ENCODE measurements around the gene C12orf42. TPM values are rescaled to one million over a fixed set of nuclear protein-coding genes. Genes with fewer than 3 reads are reported as not detected.

The C12orf42 gene
- total RNA-seq, 1 experiment from 2014 or later = not detected

GRCh38 chr12:103421402-103421801 lies 74.4 kb downstream of the C12orf42 start:
- intact Hi-C loops (cut with micrococcal nuclease; ENCODE audit: unreplicated experiment) = no loop called here
- POLR2A ChIA-PET = no interaction called here

GRCh38 chr12:103415681-103416080 lies 80.1 kb downstream of the C12orf42 start:
- Mint-ChIP-seq H3K27ac (ENCODE audit: unreplicated experiment) (no peak overlapping the region), H3K4me1 (ENCODE audit: low read depth, unreplicated experiment) (no peaks in the 10 kb centered on the region), H3K9me3 (ENCODE audit: unreplicated experiment) (no peaks in the 10 kb centered on the region), H3K27me3 (ENCODE audit: insufficient read depth, unreplicated experiment) (no peaks in the 10 kb centered on the region), H3K36me3 (ENCODE audit: insufficient read depth, unreplicated experiment) (no peaks in the 10 kb centered on the region), H3K4me3 (ENCODE audit: unreplicated experiment) (no peak overlapping the region)
- H3K27me3 ChIP-seq (replicated peaks; ENCODE audit: control insufficient read depth, insufficient read depth, low read length) = no peaks in the 10 kb centered on the region
- no TSS peak for BruUV-seq (replicated peaks)
- H3K36me3 ChIP-seq (ENCODE audit: control insufficient read depth, insufficient read depth, low read length) = no peaks in the 10 kb centered on the region
- no peak for DNase-seq
- TF ChIP-seq CTCF (IDR thresholded peaks at IDR 0.05; ENCODE audit: insufficient read depth in 1 of 2, low read depth in 1 of 2, low read length in 1 of 2, severe bottlenecking in 1 of 2, unreplicated experiment in 1 of 2) = no peak
- no peaks in the 10 kb centered on the region for H3K4me1 ChIP-seq
- CTCF ChIA-PET = interaction anchor here (0.6 kb wide), 1 partner anchor 284 kb away, joined by 3 read pairs; no protein-coding TSS in a partner anchor
- POLR2A ChIA-PET = no interaction called here
- intact Hi-C loops (cut with micrococcal nuclease; ENCODE audit: unreplicated experiment) = no loop called here
- H3K4me3 ChIP-seq (ENCODE audit: low read depth, low read length) = no peak overlapping the region
- no peaks in the 10 kb centered on the region for H3K9me3 ChIP-seq

More at GRCh38 chr12:103421402-103421801, 74.4 kb downstream of the C12orf42 start:
- CTCF ChIA-PET = no interaction called here
- Histone ChIP-seq H3K36me3 (ENCODE audit: control insufficient read depth, insufficient read depth, low read length) (no peaks in the 10 kb centered on the region), H3K4me3 (ENCODE audit: low read depth, low read length) (no peak overlapping the region), H3K27me3 (replicated peaks; ENCODE audit: control insufficient read depth, insufficient read depth, low read length) (no peaks in the 10 kb centered on the region), H3K4me1 (0 out of 2 replicates have a peak, but pooled peaks cover 5% of the 10 kb centered on the region), H3K9me3 (no peaks in the 10 kb centered on the region)
- no peak overlapping the region for H3K4me3 Mint-ChIP-seq (ENCODE audit: unreplicated experiment)
- DNase-seq = no peak
- no peaks in the 10 kb centered on the region for H3K36me3 Mint-ChIP-seq (ENCODE audit: insufficient read depth, unreplicated experiment)
- no peaks in the 10 kb centered on the region for H3K9me3 Mint-ChIP-seq (ENCODE audit: unreplicated experiment)
- peaks cover 6% of the 10 kb centered on the region for H3K4me1 Mint-ChIP-seq (ENCODE audit: low read depth, unreplicated experiment)
- TF ChIP-seq CTCF (IDR thresholded peaks at IDR 0.05; ENCODE audit: insufficient read depth in 1 of 2, low read depth in 1 of 2, low read length in 1 of 2, severe bottlenecking in 1 of 2, unreplicated experiment in 1 of 2) = no peak
- no peaks in the 10 kb centered on the region for H3K27me3 Mint-ChIP-seq (ENCODE audit: insufficient read depth, unreplicated experiment)
- no peak overlapping the region for H3K27ac Mint-ChIP-seq (ENCODE audit: unreplicated experiment)
- no TSS peak for BruUV-seq (replicated peaks)

- no peak overlapping the region for H3K27ac Mint-ChIP-seq (ENCODE audit: unreplicated experiment)
- Histone ChIP-seq H3K4me1 (no peaks in the 10 kb centered on the region), H3K27me3 (replicated peaks; ENCODE audit: control insufficient read depth, insufficient read depth, low read length) (no peaks in the 10 kb centered on the region), H3K4me3 (ENCODE audit: low read depth, low read length) (no peak overlapping the region), H3K9me3 (no peaks in the 10 kb centered on the region), H3K36me3 (ENCODE audit: control insufficient read depth, insufficient read depth, low read length) (no peaks in the 10 kb centered on the region)
- H3K27me3 Mint-ChIP-seq (ENCODE audit: insufficient read depth, unreplicated experiment) = peaks cover 2% of the 10 kb centered on the region
- peak in 1 of 2 experiments; percentile 47 for TF ChIP-seq CTCF (IDR thresholded peaks at IDR 0.05; ENCODE audit: insufficient read depth in 1 of 2, low read depth in 1 of 2, low read length in 1 of 2, severe bottlenecking in 1 of 2, unreplicated experiment in 1 of 2)
- no peak overlapping the region for H3K4me3 Mint-ChIP-seq (ENCODE audit: unreplicated experiment)
- intact Hi-C loops (cut with micrococcal nuclease; ENCODE audit: unreplicated experiment) = loop anchor here (1.0 to 10.0 kb wide), 3 partner anchors 103 to 447 kb away; partner anchors contain the start of gene ASCL1
- DNase-seq = peak; percentile 14 to 47
- H3K36me3 Mint-ChIP-seq (ENCODE audit: insufficient read depth, unreplicated experiment) = no peaks in the 10 kb centered on the region
- CTCF ChIA-PET = no interaction called here
- no peaks in the 10 kb centered on the region for H3K9me3 Mint-ChIP-seq (ENCODE audit: unreplicated experiment)
- no TSS peak for BruUV-seq (replicated peaks)
- POLR2A ChIA-PET = no interaction called here
- H3K4me1 Mint-ChIP-seq (ENCODE audit: low read depth, unreplicated experiment) = no peaks in the 10 kb centered on the region
Observed at GRCh38 chr12:103401421-103401820, 94.3 kb downstream of the C12orf42 start.

Data from Caco-2 (cell line).